K562 (cell line): Measurements from ENCODE around the gene PPP1R36. TPM values are rescaled to one million over a fixed set of nuclear protein-coding genes. Genes with fewer than 3 reads are reported as not detected.

Experiments
- polyA plus RNA-seq, 8 experiments: library from polyadenylated mRNA; depleted of rRNA in 4 of 8; stranded (reverse) in 5 of 8; unstranded in 3 of 8; fragments of >200 nt; fragmentation: Nextera tagmentation in 2 of 8; fragmentation: Illumina TruSeq in 1 of 8; extraction: Ambion mirVana in 2 of 8; extraction: Trizol in 1 of 8; gene quantifications; 2 replicates each; pipeline versions ENCODE4 v1.2.1 to v1.2.3, GENCODE V29; 2011 to 2014; ENCODE audit warnings: inconsistent platforms in 1 of 8, missing spikeins in 1 of 8
- small RNA-seq: library from RNA; depleted of rRNA; stranded (forward); fragments of <200 nt; gene quantifications from one replicate; pipeline ENCODE3, GENCODE V24; 2014
- total RNA-seq, 7 experiments: library from RNA; depleted of rRNA in 6 of 7; stranded (reverse); fragments of >200 nt in 6 of 7; fragmentation: Illumina TruSeq in 2 of 7; extraction: Trizol in 2 of 7; gene quantifications; 2 replicates each; pipeline versions ENCODE4 v1.2.1 to v1.2.3, GENCODE V29; 2011 to 2021; ENCODE audit warnings: low replicate concordance in 1 of 7

PPP1R36 gene
- total and polyA plus RNA-seq, 9 of the 15 experiments (the other 6 are each of a cell fraction or from before 2014, with no cell fraction given), result 0.29 TPM; not detected in 8

Small RNA genes within 50 kb of the gene (small RNA-seq; reads per million reads assigned to genes)
- not detected for gene AL049869.4

Other genes with a start within 250 kb of the PPP1R36 start
- 93.9 and 117 TPM in 2 replicates for gene MTHFD1, start 161.6 kb upstream of the PPP1R36 start, total RNA-seq (2014; rRNA removed)
- 81.4 and 85.0 TPM in 2 replicates for gene MTHFD1, start 161.6 kb upstream of the PPP1R36 start, total RNA-seq (2014; rRNA removed; fragmentation: Illumina TruSeq; extraction: Trizol)
- gene MTHFD1, start 161.6 kb upstream of the PPP1R36 start, total RNA-seq (2015; rRNA removed; fragmentation: Illumina TruSeq; extraction: Trizol), result 79.2 and 82.3 TPM in 2 replicates
- 158 and 161 TPM in 2 replicates for gene MTHFD1, start 161.6 kb upstream of the PPP1R36 start, total RNA-seq (2021)
- gene MTHFD1, start 161.6 kb upstream of the PPP1R36 start, polyA plus RNA-seq (2011; rRNA removed), result 58.4 and 66.7 TPM in 2 replicates
- gene MTHFD1, start 161.6 kb upstream of the PPP1R36 start, polyA plus RNA-seq (2014; fragmentation: Illumina TruSeq; extraction: Trizol), result 130 and 153 TPM in 2 replicates
- 100 to 1,000 TPM in 1 of 2 experiments, 10 to 100 TPM in 1; 90.9 to 147 TPM for gene MTHFD1, start 161.6 kb upstream of the PPP1R36 start, polyA plus RNA-seq (2014; fragmentation: Nextera tagmentation; extraction: Ambion mirVana)
- 84.6 and 98.8 TPM in 2 replicates for gene MTHFD1, start 161.6 kb upstream of the PPP1R36 start, polyA plus RNA-seq (2014; rRNA removed)
- gene AKAP5, start 84.5 kb upstream of the PPP1R36 start, total RNA-seq (2014; rRNA removed), result 0.41 and 0.50 TPM in 2 replicates
- gene AKAP5, start 84.5 kb upstream of the PPP1R36 start, total RNA-seq (2014; rRNA removed; fragmentation: Illumina TruSeq; extraction: Trizol), result 0.61 and 0.76 TPM in 2 replicates
- 0.75 and 0.94 TPM in 2 replicates for gene AKAP5, start 84.5 kb upstream of the PPP1R36 start, total RNA-seq (2015; rRNA removed; fragmentation: Illumina TruSeq; extraction: Trizol)
- 0.35 and 0.40 TPM in 2 replicates for gene AKAP5, start 84.5 kb upstream of the PPP1R36 start, total RNA-seq (2021)
- gene AKAP5, start 84.5 kb upstream of the PPP1R36 start, polyA plus RNA-seq (2011; rRNA removed), result 0.12 and 0.24 TPM in 2 replicates
- gene AKAP5, start 84.5 kb upstream of the PPP1R36 start, polyA plus RNA-seq (2014; fragmentation: Illumina TruSeq; extraction: Trizol), result 0.32 and 0.34 TPM in 2 replicates
- gene AKAP5, start 84.5 kb upstream of the PPP1R36 start, polyA plus RNA-seq (2014; fragmentation: Nextera tagmentation; extraction: Ambion mirVana), result under 1 TPM; 0.06 to 0.07 TPM
- gene AKAP5, start 84.5 kb upstream of the PPP1R36 start, polyA plus RNA-seq (2014; rRNA removed), result 0.11 and 0.40 TPM in 2 replicates
- gene ZBTB25, start 46.1 kb upstream of the PPP1R36 start, total RNA-seq (2014; rRNA removed), result 1.3 TPM in 2 replicates
- 2.5 and 3.3 TPM in 2 replicates for gene ZBTB25, start 46.1 kb upstream of the PPP1R36 start, total RNA-seq (2014; rRNA removed; fragmentation: Illumina TruSeq; extraction: Trizol)
- 2.6 and 2.8 TPM in 2 replicates for gene ZBTB25, start 46.1 kb upstream of the PPP1R36 start, total RNA-seq (2015; rRNA removed; fragmentation: Illumina TruSeq; extraction: Trizol)
- 2.5 and 2.6 TPM in 2 replicates for gene ZBTB25, start 46.1 kb upstream of the PPP1R36 start, total RNA-seq (2021)
- 3.9 and 5.6 TPM in 2 replicates for gene ZBTB25, start 46.1 kb upstream of the PPP1R36 start, polyA plus RNA-seq (2011; rRNA removed)
- gene ZBTB25, start 46.1 kb upstream of the PPP1R36 start, polyA plus RNA-seq (2014; fragmentation: Illumina TruSeq; extraction: Trizol), result 1.7 and 2.3 TPM in 2 replicates
- under 1 TPM; 0.61 to 0.92 TPM for gene ZBTB25, start 46.1 kb upstream of the PPP1R36 start, polyA plus RNA-seq (2014; fragmentation: Nextera tagmentation; extraction: Ambion mirVana)
- 0.99 and 2.1 TPM in 2 replicates for gene ZBTB25, start 46.1 kb upstream of the PPP1R36 start, polyA plus RNA-seq (2014; rRNA removed)
- gene ZBTB1, start 45.2 kb upstream of the PPP1R36 start, total RNA-seq (2014; rRNA removed), result 4.9 and 5.3 TPM in 2 replicates
- gene ZBTB1, start 45.2 kb upstream of the PPP1R36 start, total RNA-seq (2014; rRNA removed; fragmentation: Illumina TruSeq; extraction: Trizol), result 9.9 and 10.1 TPM in 2 replicates
- gene ZBTB1, start 45.2 kb upstream of the PPP1R36 start, total RNA-seq (2015; rRNA removed; fragmentation: Illumina TruSeq; extraction: Trizol), result 11.6 and 12.2 TPM in 2 replicates
- gene ZBTB1, start 45.2 kb upstream of the PPP1R36 start, total RNA-seq (2021), result 8.1 and 9.4 TPM in 2 replicates
- 16.5 and 17.7 TPM in 2 replicates for gene ZBTB1, start 45.2 kb upstream of the PPP1R36 start, polyA plus RNA-seq (2011; rRNA removed)
- 7.2 and 8.1 TPM in 2 replicates for gene ZBTB1, start 45.2 kb upstream of the PPP1R36 start, polyA plus RNA-seq (2014; fragmentation: Illumina TruSeq; extraction: Trizol)
- gene ZBTB1, start 45.2 kb upstream of the PPP1R36 start, polyA plus RNA-seq (2014; fragmentation: Nextera tagmentation; extraction: Ambion mirVana), result 1 to 10 TPM; 2.3 to 2.7 TPM
- 9.0 and 10.3 TPM in 2 replicates for gene ZBTB1, start 45.2 kb upstream of the PPP1R36 start, polyA plus RNA-seq (2014; rRNA removed)
- not detected in 2 replicates for gene HSPA2, start 9.2 kb upstream of the PPP1R36 start, total RNA-seq (2014; rRNA removed)
- gene HSPA2, start 9.2 kb upstream of the PPP1R36 start, total RNA-seq (2014; rRNA removed; fragmentation: Illumina TruSeq; extraction: Trizol), result not detected in 2 replicates
- gene HSPA2, start 9.2 kb upstream of the PPP1R36 start, total RNA-seq (2015; rRNA removed; fragmentation: Illumina TruSeq; extraction: Trizol), result not detected in 2 replicates
- gene HSPA2, start 9.2 kb upstream of the PPP1R36 start, total RNA-seq (2021), result 0.16 TPM in 1 of 2 replicates, not detected in the other
- gene HSPA2, start 9.2 kb upstream of the PPP1R36 start, polyA plus RNA-seq (2011; rRNA removed), result not detected in 2 replicates
- gene HSPA2, start 9.2 kb upstream of the PPP1R36 start, polyA plus RNA-seq (2014; fragmentation: Illumina TruSeq; extraction: Trizol), result not detected in 2 replicates
- not detected for gene HSPA2, start 9.2 kb upstream of the PPP1R36 start, polyA plus RNA-seq (2014; fragmentation: Nextera tagmentation; extraction: Ambion mirVana)
- gene HSPA2, start 9.2 kb upstream of the PPP1R36 start, polyA plus RNA-seq (2014; rRNA removed), result not detected in 2 replicates
- gene PLEKHG3, start 154.5 kb downstream of the PPP1R36 start, total RNA-seq (2014; rRNA removed), result not detected in 2 replicates
- not detected in 2 replicates for gene PLEKHG3, start 154.5 kb downstream of the PPP1R36 start, total RNA-seq (2014; rRNA removed; fragmentation: Illumina TruSeq; extraction: Trizol)
- not detected in 2 replicates for gene PLEKHG3, start 154.5 kb downstream of the PPP1R36 start, total RNA-seq (2015; rRNA removed; fragmentation: Illumina TruSeq; extraction: Trizol)
- gene PLEKHG3, start 154.5 kb downstream of the PPP1R36 start, total RNA-seq (2021), result 0.11 and 0.16 TPM in 2 replicates
- 0.04 TPM in 1 of 2 replicates, not detected in the other for gene PLEKHG3, start 154.5 kb downstream of the PPP1R36 start, polyA plus RNA-seq (2011; rRNA removed)
- gene PLEKHG3, start 154.5 kb downstream of the PPP1R36 start, polyA plus RNA-seq (2014; fragmentation: Illumina TruSeq; extraction: Trizol), result not detected in 2 replicates
- not detected for gene PLEKHG3, start 154.5 kb downstream of the PPP1R36 start, polyA plus RNA-seq (2014; fragmentation: Nextera tagmentation; extraction: Ambion mirVana)
- not detected in 2 replicates for gene PLEKHG3, start 154.5 kb downstream of the PPP1R36 start, polyA plus RNA-seq (2014; rRNA removed)